NCI-H1105 treated with DMSO at 0.1 percent for 48 hours (cell line): ENCODE measurements around the gene NPM3.

Experiments
- DNase-seq: peaks from one replicate; lab custom pipeline; 2025; lab: John Stamatoyannopoulos, UW

NPM3 gene

DNA sequence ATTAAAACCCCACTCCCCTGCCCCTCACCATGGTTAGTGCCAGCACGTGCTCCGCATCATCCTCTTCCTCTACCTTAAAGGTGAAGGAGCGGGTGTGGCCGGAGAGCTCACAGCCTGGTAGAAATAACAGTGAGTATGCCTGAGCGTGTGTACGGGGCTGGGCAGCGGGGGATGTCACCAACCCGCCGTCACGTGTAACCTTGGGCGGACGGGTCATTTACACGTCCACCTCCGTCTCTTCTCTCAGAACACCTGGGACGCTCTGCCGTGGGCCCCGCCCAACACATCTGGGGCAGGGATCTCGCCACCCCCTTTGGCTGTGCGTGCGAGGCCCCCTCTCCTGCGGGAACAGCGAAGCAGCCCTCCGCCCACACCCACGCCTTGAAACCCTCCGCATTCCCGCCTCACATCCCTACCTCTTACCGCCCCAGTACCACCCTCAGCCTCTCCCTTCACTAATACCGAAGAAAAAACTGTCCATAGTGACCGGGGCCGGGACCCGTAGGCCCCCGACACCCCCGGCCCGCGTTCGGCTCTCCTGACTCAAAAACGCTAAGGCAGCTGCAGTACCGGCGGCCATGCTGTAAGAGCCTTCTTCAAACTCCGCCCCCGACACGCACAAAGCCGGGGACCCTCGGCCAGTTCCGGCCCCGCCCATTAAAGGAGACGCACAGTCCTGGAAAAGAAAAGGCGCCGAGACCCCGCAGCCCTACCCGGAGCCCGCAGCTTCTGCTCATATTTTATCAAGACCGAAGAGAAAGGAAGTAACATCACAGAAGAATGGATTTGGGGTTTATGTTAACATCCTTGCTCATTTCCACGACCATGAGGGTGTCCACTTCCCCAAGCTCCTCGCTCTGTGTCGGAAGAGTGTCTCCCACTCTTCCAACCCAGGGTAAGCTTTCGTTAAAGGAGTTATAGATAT lies at the start of gene NPM3:
Gene NPM3, minus strand, starts transcription at position 636 of the 925 bp plus-strand sequence. Its CDS starts 56 bp downstream, at position 580.
- peak; percentile 66 for DNase-seq

DNA sequence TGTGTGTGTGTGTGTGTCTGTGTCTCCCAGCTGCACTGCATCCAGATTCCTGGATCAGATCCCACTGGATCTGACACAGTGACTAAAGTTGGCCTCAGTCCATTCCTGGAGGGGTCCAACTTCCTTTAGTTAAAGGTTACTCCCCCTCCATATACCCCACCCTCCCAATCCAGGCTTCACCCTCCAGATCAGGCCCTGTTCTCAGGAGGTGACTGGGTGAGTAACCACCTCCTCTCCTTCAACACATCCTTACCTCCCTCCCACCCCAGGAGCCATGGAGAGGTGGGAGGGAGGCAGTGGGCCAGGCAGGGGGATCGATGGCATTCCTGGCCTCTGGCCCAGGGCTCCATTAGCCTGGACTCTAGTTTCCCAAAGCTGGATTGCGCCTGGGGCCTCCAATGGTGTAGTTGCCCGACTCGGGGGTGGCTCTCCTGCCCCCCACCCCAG lies 49.1 kb upstream of the NPM3 start:
- DNase-seq: no peak

DNA sequence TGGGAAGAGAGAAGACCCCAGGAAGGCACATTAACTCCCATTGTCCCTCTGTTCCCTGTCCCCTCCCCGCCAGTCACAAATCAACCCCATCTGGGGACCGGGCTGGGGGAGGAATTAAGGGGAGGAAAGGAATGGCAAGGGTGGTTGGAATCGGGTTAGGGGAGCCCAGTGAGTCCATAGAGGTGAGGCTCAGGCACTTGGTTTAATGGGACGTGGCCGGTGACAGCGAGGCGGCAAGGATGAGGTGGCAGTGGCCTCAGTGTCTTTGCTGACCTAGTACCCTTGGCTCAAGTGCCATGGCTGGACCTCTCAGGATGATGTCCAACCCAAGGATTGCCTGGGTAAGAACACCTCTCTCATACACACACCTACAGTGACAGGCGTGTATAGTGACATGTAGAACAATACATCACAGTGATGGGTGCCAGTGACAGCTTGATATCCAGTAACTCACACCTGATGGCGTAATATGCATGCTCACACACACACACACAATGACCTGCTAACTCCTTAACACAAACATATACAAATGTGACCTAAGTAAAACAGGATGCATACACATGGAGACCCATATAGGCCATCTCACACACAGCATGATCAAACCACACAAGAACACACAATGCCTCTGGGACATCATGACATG lies 48.0 kb upstream of the NPM3 start:
- no peak for DNase-seq

- DNase-seq: peak; percentile 71
Measured at GRCh38 chr10:101830322-101831168, 47.3 kb upstream of the NPM3 start.

DNA sequence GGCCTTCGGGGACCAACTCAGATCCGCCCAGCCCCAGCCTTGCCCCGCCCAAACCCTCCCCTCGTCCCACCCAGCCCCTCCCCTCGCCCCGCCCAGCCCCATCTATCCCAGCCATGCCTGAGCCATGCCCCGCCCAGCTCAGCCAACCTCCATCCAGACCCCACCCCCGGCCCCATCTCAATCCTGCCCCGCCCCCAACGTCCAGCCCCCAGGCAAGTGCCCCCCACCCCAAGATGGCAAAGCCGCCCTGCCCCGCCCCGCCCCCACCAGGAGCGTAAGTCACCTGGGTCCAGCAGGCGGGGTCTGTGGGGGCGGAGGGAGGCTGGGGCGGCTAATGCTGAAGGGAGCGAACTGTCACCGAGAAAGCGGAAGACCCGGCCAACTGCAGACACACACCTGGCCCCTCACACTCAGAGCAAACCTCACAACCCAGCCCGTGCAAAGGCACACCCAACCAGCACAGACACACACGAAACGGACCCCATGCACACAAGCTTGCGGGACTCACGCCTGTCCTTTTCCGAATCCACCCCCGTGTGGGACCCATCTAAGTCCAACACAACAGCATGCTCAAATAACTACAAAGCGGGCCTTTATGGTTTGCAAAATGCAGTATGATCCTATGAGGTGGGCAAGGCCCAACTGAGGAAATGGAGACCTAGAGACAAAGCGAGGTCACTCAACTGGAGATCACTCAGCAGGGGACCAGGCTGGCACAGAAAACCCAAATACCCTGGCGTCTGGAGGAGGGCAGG lies 46.5 kb upstream of the NPM3 start:
- peak; percentile 26 for DNase-seq

DNA sequence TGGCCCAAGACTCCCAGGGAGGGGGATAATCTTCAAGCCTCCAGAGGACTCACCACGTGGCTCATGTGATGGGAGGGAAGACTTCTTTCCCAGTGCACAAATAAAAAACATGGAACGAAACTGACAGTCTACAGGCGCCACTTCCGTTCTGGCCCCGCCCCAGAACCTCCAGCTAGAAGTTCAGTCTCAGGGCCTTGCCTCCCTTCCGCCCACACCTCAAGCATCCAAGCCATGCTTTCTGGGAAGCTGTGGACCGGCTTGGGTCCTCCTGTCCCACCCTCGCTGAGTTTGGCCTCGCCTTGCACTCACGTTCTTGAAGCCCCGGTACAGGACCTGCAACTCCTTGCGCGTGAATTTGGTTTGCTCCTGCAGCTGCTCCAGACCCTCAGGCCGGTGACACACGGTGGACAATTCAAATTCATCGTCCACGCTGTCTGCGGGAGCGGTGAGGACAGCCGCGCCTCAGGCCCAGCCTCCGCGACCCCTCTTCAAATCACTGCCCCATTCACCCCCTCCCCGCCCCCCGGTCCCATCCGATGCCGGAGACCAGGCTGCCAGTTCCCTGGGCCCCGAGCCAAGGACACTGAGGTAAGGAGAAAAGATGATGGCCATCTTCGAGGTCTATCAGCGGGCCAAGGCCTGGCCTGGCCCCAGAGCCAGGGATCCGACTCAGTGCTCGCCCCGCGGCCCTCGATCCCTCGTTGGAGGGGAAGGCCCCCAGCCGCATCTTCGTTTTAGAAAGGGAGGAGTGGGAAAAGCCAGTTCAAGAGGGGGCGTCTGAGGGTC lies 45.7 kb upstream of the NPM3 start:
- no peak for DNase-seq

- DNase-seq: no peak
Measured at GRCh38 chr10:101827919-101828600, 44.8 kb upstream of the NPM3 start.

DNA sequence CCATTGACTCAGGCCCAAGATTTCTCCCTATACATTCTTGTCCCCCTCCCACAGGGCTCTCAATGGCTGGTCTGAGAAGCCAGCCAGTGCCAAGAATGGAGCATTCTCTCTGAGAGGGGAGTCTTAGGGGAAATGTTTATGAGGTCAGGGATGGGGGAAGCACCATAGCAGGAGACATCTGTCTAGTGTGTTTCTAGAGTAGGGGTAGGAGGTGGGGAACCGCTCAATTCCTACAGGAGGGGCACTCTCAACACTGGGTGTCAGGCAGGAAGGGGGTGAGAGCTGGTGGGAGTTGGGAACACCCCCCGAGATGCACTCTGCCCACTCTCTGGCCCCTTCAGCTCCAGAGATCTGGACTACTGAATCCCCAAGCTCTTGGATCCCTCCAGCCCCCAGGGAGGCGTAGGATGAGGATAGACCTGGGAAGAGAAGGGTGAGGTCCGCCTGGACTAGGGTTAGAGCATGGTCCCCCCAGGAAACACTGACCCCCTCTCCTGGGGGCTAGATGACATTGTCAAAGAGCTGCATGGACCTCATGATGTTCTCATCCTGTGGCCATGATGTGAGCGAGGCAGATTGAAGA lies 43.7 kb upstream of the NPM3 start:
- DNase-seq: no peak

GRCh38 chr10:101824736-101825135 lies 41.5 kb upstream of the NPM3 start:
- DNase-seq: no peak

- DNase-seq: no peak
Measured at GRCh38 chr10:101818872-101819633, 35.8 kb upstream of the NPM3 start.

- peak; percentile 95 for DNase-seq
Measured at GRCh38 chr10:101818119-101818871, 35.0 kb upstream of the NPM3 start, which contains the start of gene OGA. Gene OGA (minus strand): TSS chr10:101818444. CDS start chr10:101818022, 422 bp downstream.

DNA sequence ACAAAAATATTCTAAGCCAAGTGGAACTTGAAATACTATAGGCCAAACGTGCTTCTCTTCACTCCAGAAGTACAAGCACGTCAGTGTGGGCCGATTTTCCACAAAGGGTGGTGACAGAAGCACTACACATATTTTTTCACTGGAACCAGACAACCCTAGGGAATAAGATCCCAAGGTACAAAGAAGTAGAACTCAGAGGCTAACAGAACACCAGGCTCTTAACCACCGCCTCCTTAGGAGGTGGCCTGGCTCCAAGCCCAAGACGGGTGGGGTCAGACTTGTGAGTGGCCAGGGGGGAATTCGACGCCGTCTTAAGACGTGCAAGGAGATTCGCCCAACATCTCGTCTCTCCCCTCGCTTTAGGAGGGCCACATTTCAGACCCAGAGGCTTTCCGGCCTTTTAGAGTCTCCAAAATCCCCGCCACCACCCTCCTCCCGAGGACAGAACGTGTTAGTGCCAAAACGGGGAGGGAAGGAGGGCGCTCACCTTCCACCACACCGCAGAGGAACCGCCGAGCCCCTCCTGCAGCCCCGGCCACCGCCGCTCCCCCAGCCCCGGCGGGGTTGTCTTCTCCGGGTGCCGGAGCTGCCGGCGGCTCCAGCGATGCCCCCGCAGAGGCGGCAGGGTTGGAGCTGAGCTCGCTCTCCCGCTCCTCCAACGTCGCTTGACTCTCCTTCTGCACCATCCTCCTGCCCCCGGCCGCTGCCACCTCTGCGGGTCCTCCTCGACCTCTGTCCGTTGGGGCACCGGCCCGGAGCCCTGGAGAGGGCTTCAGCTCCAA lies 34.3 kb upstream of the NPM3 start:
- peak; percentile 4 for DNase-seq

GRCh38 chr10:101816913-101817336 lies 33.7 kb upstream of the NPM3 start:
- no peak for DNase-seq

DNA sequence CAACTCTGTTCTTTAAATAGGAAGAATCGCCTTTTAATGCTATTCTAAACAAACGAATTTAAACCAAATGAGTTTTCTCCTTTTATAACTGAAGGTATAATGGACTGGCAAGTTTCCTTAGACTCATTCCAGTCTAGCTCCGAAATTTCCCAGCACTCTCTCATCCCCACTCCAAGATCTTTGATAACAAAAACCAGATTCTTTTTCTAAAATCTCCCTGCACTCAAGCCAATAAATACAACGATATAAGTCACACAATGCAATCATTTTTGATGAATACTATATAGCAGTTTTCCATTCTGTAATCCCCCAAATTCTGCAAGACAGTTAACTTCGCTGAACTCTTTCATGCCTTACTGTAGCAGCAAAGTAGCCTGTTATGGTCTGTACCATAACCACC lies 33.1 kb upstream of the NPM3 start:
- DNase-seq: no peak

- DNase-seq: no peak
Measured at GRCh38 chr10:101814466-101815071, 31.3 kb upstream of the NPM3 start.

DNA sequence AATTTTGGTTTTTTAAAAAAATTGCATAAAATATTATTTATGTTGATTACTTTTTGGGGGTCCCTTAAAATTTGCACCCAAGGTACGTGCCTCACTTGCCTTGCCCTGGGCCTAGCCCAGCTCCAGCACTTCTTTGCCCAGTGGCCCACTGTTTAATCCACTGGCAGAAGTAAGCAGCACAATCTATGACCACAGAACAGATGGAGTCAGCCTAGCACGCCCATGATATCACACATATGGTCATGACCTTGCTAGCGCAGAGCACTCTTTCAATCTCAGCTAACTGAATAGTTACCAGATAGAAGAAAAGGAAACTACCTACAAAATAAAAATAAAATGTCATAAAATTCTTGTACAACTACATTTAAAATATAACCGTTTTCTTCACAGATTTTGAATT lies 29.4 kb upstream of the NPM3 start:
- DNase-seq: no peak

DNA sequence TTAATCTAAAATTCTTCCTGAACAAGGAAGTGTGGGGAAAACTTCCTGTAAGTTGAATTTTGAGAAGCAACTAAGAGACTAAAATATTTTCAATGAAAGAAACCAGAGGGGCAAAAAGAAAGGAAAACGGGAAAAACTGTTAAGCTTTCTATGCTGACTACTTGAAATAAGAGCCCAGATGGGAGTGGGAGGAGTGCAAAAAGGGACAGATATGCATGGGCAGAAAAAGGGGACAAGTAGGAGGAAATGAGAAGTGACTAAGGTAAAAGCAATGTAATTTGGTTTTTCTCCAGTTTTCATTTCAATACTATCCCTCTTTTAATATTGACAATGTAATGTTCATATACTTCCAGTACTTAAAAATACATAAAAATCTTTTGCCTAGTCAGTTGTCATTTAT lies 23.9 kb upstream of the NPM3 start:
- DNase-seq: no peak
